Measurements from ENCODE around the gene HOPX.
"Not testable (repeated sequence)": the region's sequence is repeated elsewhere in the genome, so short reads cannot be mapped to it uniquely, and the experiment has no call there.

The HOPX gene, protein sequence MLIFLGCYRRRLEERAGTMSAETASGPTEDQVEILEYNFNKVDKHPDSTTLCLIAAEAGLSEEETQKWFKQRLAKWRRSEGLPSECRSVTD

DNA sequence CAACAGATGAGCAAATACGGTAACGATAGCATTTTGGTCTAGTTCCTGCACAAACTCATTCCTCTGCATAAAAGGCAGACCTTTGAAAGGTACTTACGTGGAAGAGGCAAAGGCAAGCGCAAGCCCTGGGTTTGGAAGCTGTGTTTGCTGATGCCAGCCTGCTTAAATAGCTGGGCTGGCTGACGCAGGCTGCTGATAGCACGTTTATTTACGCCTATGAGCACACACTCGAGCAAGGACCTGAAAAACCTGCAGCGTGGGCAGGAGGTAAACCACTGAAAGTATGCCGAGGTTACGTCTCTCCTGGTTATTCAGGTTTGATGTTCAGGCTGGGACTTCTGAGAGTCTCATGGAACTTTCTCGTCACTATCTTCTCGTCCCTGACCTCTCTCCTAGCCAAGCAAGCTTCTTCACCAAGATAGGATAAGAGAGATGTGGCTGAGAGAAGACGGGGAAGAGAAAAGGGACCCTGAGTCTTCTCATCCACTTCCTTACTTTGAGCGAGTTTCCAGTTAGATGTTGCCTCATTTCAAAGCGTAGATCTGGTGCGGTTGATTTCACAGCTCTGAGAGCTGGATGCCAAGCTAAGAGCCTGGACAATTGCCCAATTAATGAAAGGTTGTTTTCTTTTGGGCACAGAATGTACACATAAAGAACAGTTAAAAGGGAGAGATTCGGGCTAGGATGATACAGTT, at the start of gene HOPX:
Gene HOPX (minus strand): TSS at position 139 of the 695 bp plus-strand sequence. CDS start 23,480 bp downstream, outside the sequence.
- no peak within 1 kb of the TSS for H3K9ac ChIP-seq (ENCODE audit: low read length in 5 of 5)
- no peaks in the 10 kb centered on the region for H3K36me3 ChIP-seq (ENCODE audit: control insufficient read depth in 5 of 5, insufficient read depth in 5 of 5, low read length in 5 of 5)
- H3K27me3 ChIP-seq (ENCODE audit: control insufficient read depth in 5 of 5, insufficient read depth in 4 of 5, low read length in 5 of 5): peaks cover 0 to 10% (median 0%) of the 10 kb centered on the region in 5 donors
- no peak within 1 kb of the TSS for H3K27ac ChIP-seq (ENCODE audit: low read depth, low read length)
- peaks cover 0 to 18% (median 10%) of the 10 kb centered on the region in 5 donors for H3K4me1 ChIP-seq (ENCODE audit: control insufficient read depth in 5 of 5, insufficient read depth in 5 of 5, low read length in 5 of 5)
- H3K9me3 ChIP-seq (ENCODE audit: control insufficient read depth in 5 of 5, low read length in 5 of 5): no peaks in the 10 kb centered on the region
- no peak within 1 kb of the TSS for H3K4me3 ChIP-seq (ENCODE audit: low read depth in 1 of 5, low read length in 5 of 5)

DNA sequence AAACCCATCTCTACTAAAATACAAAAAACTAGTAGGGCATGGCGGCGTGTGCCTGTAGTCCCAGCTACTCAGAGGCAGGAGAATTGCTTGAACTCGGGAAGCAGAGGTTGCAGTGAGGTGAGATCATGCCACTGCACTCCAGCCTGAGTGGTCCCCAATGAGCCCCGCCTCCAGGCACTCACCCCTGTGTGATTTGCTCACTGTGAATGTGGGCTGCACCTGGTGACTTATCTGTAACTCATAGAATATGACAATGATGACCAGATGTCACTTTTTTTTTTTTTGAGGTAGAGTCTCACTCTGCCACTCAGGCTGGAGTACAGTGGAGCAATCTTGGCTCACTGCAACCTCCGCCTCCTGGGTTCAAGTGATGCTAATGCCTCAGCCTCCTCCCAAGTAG, 49.0 kb upstream of the HOPX start:
- Histone ChIP-seq H3K27ac (ENCODE audit: low read depth, low read length) (no peak overlapping the region), H3K4me3 (ENCODE audit: low read depth in 1 of 5, low read length in 5 of 5) (no peak overlapping the region), H3K4me1 (ENCODE audit: control insufficient read depth in 5 of 5, insufficient read depth in 5 of 5, low read length in 5 of 5) (peaks cover 0 to 7% (median 0%) of the 10 kb centered on the region in 5 donors), H3K9ac (ENCODE audit: low read length in 5 of 5) (no peak overlapping the region), H3K27me3 (ENCODE audit: control insufficient read depth in 5 of 5, insufficient read depth in 4 of 5, low read length in 5 of 5) (no peaks in the 10 kb centered on the region), H3K9me3 (ENCODE audit: control insufficient read depth in 5 of 5, low read length in 5 of 5) (peaks cover 0 to 6% (median 0%) of the 10 kb centered on the region in 5 donors), H3K36me3 (ENCODE audit: control insufficient read depth in 5 of 5, insufficient read depth in 5 of 5, low read length in 5 of 5) (no peaks in the 10 kb centered on the region)

DNA sequence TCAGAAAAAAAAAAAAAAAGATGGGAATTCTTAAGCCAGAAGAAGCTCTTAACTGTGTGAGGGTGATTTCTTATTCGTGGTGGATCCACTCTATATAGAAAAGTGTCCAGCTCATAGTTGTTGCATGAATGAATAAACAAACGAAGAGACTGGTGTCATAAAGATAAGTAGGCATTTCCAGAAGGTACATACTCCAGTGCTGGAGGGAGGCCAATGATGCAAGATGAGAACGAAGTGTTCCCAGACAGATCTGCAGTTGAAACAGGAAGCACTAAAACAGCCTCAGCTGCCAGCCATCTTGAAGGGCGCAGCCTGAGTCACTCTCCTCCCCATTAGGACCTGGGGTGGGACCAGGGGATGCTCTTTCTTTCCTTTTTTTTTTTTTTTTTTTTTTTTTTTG, 47.4 kb upstream of the HOPX start:
- H3K36me3 ChIP-seq (ENCODE audit: control insufficient read depth in 5 of 5, insufficient read depth in 5 of 5, low read length in 5 of 5): no peaks in the 10 kb centered on the region
- no peak overlapping the region for H3K27ac ChIP-seq (ENCODE audit: low read depth, low read length)

DNA sequence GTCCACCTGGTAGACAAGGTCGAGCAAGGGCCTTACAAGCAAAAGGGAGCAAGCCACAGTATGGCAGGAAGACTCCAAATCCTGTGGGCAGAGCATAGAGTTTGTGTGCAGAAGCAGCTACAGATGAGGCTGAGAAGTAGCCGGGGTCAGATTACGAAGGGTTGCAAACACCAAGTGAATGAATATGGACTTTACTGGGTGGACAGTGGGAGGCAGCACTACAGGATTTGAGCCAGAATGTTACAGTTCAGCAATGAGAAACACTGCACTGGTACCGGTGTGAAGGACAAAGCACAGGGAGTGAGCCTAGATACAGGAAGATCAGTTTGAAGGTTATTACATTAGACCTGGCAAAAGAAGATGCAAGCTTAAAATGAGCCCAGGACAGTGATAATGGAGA, 46.1 kb upstream of the HOPX start:
- no peak overlapping the region for H3K9ac ChIP-seq (ENCODE audit: low read length in 5 of 5)
- no peaks in the 10 kb centered on the region for H3K36me3 ChIP-seq (ENCODE audit: control insufficient read depth in 5 of 5, insufficient read depth in 5 of 5, low read length in 5 of 5)
- peaks cover 0 to 5% (median 0%) of the 10 kb centered on the region in 5 donors for H3K4me1 ChIP-seq (ENCODE audit: control insufficient read depth in 5 of 5, insufficient read depth in 5 of 5, low read length in 5 of 5)
- no peaks in the 10 kb centered on the region for H3K27me3 ChIP-seq (ENCODE audit: control insufficient read depth in 5 of 5, insufficient read depth in 4 of 5, low read length in 5 of 5)
- no peak overlapping the region for H3K4me3 ChIP-seq (ENCODE audit: low read depth in 1 of 5, low read length in 5 of 5)
- no peak overlapping the region for H3K27ac ChIP-seq (ENCODE audit: low read depth, low read length)
- peaks cover 0 to 6% (median 0%) of the 10 kb centered on the region in 5 donors for H3K9me3 ChIP-seq (ENCODE audit: control insufficient read depth in 5 of 5, low read length in 5 of 5)

More for the DNA sequence above, 47.4 kb upstream of the HOPX start:
- H3K4me1 ChIP-seq (ENCODE audit: control insufficient read depth in 5 of 5, insufficient read depth in 5 of 5, low read length in 5 of 5): peaks cover 0 to 7% (median 0%) of the 10 kb centered on the region in 5 donors
- H3K9ac ChIP-seq (ENCODE audit: low read length in 5 of 5): no peak overlapping the region
- H3K4me3 ChIP-seq (ENCODE audit: low read depth in 1 of 5, low read length in 5 of 5): no peak overlapping the region
- H3K27me3 ChIP-seq (ENCODE audit: control insufficient read depth in 5 of 5, insufficient read depth in 4 of 5, low read length in 5 of 5): no peaks in the 10 kb centered on the region
- H3K9me3 ChIP-seq (ENCODE audit: control insufficient read depth in 5 of 5, low read length in 5 of 5): peaks cover 0 to 6% (median 0%) of the 10 kb centered on the region in 5 donors

GRCh38 chr4:56726593-56726992, 45.5 kb upstream of the HOPX start:
- H3K27ac ChIP-seq (ENCODE audit: low read depth, low read length); H3K36me3 ChIP-seq (ENCODE audit: control insufficient read depth in 5 of 5, insufficient read depth in 5 of 5, low read length in 5 of 5); H3K4me3 ChIP-seq (ENCODE audit: low read depth in 1 of 5, low read length in 5 of 5); H3K9ac ChIP-seq (ENCODE audit: low read length in 5 of 5); H3K27me3 ChIP-seq (ENCODE audit: control insufficient read depth in 5 of 5, insufficient read depth in 4 of 5, low read length in 5 of 5); H3K4me1 ChIP-seq (ENCODE audit: control insufficient read depth in 5 of 5, insufficient read depth in 5 of 5, low read length in 5 of 5); H3K9me3 ChIP-seq (ENCODE audit: control insufficient read depth in 5 of 5, low read length in 5 of 5): not testable (repeated sequence)

- Histone ChIP-seq H3K27me3 (ENCODE audit: control insufficient read depth in 5 of 5, insufficient read depth in 4 of 5, low read length in 5 of 5) (no peaks in the 10 kb centered on the region), H3K4me3 (ENCODE audit: low read depth in 1 of 5, low read length in 5 of 5) (no peak overlapping the region), H3K36me3 (ENCODE audit: control insufficient read depth in 5 of 5, insufficient read depth in 5 of 5, low read length in 5 of 5) (no peaks in the 10 kb centered on the region), H3K4me1 (ENCODE audit: control insufficient read depth in 5 of 5, insufficient read depth in 5 of 5, low read length in 5 of 5) (no peaks in the 10 kb centered on the region), H3K9ac (ENCODE audit: low read length in 5 of 5) (no peak overlapping the region), H3K9me3 (ENCODE audit: control insufficient read depth in 5 of 5, low read length in 5 of 5) (peaks cover 0 to 6% (median 0%) of the 10 kb centered on the region in 5 donors), H3K27ac (ENCODE audit: low read depth, low read length) (no peak overlapping the region)
These were observed 42.6 kb upstream of the HOPX start for GRCh38 chr4:56723659-56724230.

DNA sequence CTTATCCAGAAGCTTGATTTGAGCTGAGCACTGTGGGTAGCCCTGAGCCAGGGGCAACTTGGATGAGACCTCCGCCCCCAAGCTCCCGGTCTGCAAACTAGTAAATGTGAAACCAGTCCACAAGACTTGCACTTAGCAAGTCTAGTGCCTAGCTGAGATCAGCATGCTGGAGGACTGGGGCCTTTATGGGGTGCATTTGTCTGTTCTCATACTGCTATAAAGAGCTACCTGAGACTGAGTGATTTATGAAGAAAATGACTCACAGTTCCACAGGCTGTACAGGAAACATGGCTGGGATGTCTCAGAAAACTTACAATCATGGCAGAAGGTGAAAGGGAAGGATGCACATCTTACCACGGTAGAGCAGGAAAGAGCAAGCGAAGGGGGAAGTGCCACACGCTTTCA, 42.1 kb upstream of the HOPX start:
- Histone ChIP-seq H3K4me3 (ENCODE audit: low read depth in 1 of 5, low read length in 5 of 5) (no peak overlapping the region), H3K27ac (ENCODE audit: low read depth, low read length) (no peak overlapping the region), H3K27me3 (ENCODE audit: control insufficient read depth in 5 of 5, insufficient read depth in 4 of 5, low read length in 5 of 5) (no peaks in the 10 kb centered on the region), H3K36me3 (ENCODE audit: control insufficient read depth in 5 of 5, insufficient read depth in 5 of 5, low read length in 5 of 5) (no peaks in the 10 kb centered on the region), H3K4me1 (ENCODE audit: control insufficient read depth in 5 of 5, insufficient read depth in 5 of 5, low read length in 5 of 5) (no peaks in the 10 kb centered on the region), H3K9me3 (ENCODE audit: control insufficient read depth in 5 of 5, low read length in 5 of 5) (peaks cover 0 to 6% (median 0%) of the 10 kb centered on the region in 5 donors), H3K9ac (ENCODE audit: low read length in 5 of 5) (no peak overlapping the region)

DNA sequence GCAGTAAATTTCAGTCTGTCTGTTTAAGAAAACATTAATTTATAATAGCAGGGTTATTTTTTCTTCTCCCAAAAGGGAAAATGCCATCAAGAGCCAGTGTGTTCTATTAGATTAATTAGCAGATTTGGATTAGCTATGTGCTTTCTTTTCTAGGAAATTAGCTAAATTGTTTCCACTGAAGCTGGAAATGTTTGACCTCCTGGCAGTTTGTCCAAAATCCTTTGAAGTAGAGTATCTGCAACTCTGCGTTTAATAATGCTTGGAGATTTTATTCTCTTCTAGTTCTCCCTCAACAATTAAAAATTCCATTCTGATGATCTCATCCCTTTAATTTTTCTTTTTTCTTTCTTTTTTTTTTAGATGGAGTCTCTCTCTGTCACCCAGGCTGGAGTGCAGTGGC, 27.1 kb upstream of the HOPX start:
- Histone ChIP-seq H3K27me3 (ENCODE audit: control insufficient read depth in 5 of 5, insufficient read depth in 4 of 5, low read length in 5 of 5) (peaks cover 0 to 11% (median 0%) of the 10 kb centered on the region in 5 donors), H3K4me3 (ENCODE audit: low read depth in 1 of 5, low read length in 5 of 5) (no peak overlapping the region), H3K4me1 (ENCODE audit: control insufficient read depth in 5 of 5, insufficient read depth in 5 of 5, low read length in 5 of 5) (no peaks in the 10 kb centered on the region), H3K9me3 (ENCODE audit: control insufficient read depth in 5 of 5, low read length in 5 of 5) (peaks cover 0 to 10% (median 9%) of the 10 kb centered on the region in 5 donors), H3K27ac (ENCODE audit: low read depth, low read length) (no peak overlapping the region), H3K36me3 (ENCODE audit: control insufficient read depth in 5 of 5, insufficient read depth in 5 of 5, low read length in 5 of 5) (no peaks in the 10 kb centered on the region), H3K9ac (ENCODE audit: low read length in 5 of 5) (no peak overlapping the region)

GRCh38 chr4:56705966-56706365, 24.9 kb upstream of the HOPX start:
- no peaks in the 10 kb centered on the region for H3K4me1 ChIP-seq (ENCODE audit: control insufficient read depth in 5 of 5, insufficient read depth in 5 of 5, low read length in 5 of 5)
- no peak overlapping the region for H3K9ac ChIP-seq (ENCODE audit: low read length in 5 of 5)
- H3K27ac ChIP-seq (ENCODE audit: low read depth, low read length): no peak overlapping the region
- no peaks in the 10 kb centered on the region for H3K36me3 ChIP-seq (ENCODE audit: control insufficient read depth in 5 of 5, insufficient read depth in 5 of 5, low read length in 5 of 5)
- no peak overlapping the region for H3K4me3 ChIP-seq (ENCODE audit: low read depth in 1 of 5, low read length in 5 of 5)
- peaks cover 0 to 2% (median 0%) of the 10 kb centered on the region in 5 donors for H3K27me3 ChIP-seq (ENCODE audit: control insufficient read depth in 5 of 5, insufficient read depth in 4 of 5, low read length in 5 of 5)
- H3K9me3 ChIP-seq (ENCODE audit: control insufficient read depth in 5 of 5, low read length in 5 of 5): peaks cover 0 to 6% (median 0%) of the 10 kb centered on the region in 5 donors

DNA sequence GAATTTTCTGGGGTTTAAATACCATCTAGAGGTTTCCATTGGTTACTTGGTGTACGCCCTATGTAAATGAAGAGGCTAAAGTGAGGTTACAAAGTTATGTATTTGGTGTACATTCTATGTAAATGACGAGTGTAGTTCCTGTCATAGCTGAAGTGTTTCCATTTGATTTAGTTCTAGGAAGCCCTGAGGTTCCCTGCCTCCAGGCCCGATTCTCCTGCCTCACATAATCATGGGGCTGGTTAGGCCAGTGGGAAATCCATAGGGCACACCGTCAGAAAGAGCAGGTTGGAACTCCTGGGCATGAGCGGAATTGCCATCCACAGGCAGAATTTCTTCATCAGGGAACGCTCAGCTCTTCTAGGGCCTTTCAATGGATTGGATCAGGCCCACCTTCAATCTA, 24.2 kb upstream of the HOPX start:
- Histone ChIP-seq H3K27me3 (ENCODE audit: control insufficient read depth in 5 of 5, insufficient read depth in 4 of 5, low read length in 5 of 5) (no peaks in the 10 kb centered on the region), H3K27ac (ENCODE audit: low read depth, low read length) (no peak overlapping the region), H3K9me3 (ENCODE audit: control insufficient read depth in 5 of 5, low read length in 5 of 5) (peaks cover 0 to 6% (median 0%) of the 10 kb centered on the region in 5 donors), H3K4me1 (ENCODE audit: control insufficient read depth in 5 of 5, insufficient read depth in 5 of 5, low read length in 5 of 5) (no peaks in the 10 kb centered on the region), H3K4me3 (ENCODE audit: low read depth in 1 of 5, low read length in 5 of 5) (no peak overlapping the region), H3K36me3 (ENCODE audit: control insufficient read depth in 5 of 5, insufficient read depth in 5 of 5, low read length in 5 of 5) (no peaks in the 10 kb centered on the region), H3K9ac (ENCODE audit: low read length in 5 of 5) (no peak overlapping the region)
